ENCODE data around the gene PLXDC1. TPM values are rescaled to one million over a fixed set of nuclear protein-coding genes. Genes with fewer than 3 reads are reported as not detected.
"Not testable (repeated sequence)": the region's sequence is repeated elsewhere in the genome, so short reads cannot be mapped to it uniquely, and the experiment has no call there.

Gene PLXDC1
- total RNA-seq, 1 experiment from 2014 or later, result 0.81 TPM

DNA sequence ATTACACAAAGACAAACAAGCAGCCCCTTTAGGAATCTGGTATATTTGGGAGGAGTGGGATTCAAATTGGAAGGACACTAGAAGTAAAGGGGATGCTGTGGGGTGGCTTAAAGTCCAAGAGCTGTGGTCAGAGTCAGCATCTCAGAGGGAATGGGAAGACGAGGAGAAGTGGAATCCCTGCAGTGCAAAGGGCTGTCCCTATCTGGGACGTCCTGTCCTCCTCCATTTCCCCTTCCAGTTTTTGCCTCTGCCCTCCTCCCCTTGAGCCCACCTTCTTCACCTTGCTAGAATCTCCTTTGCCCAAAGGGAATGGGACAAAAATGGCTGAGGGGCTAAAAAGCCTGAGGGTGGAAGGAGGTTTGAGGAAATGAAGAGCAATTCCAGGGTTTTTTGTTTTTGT is 4.2 kb upstream of the PLXDC1 start:
- no peak for DNase-seq (ENCODE audit: low read depth)

DNA sequence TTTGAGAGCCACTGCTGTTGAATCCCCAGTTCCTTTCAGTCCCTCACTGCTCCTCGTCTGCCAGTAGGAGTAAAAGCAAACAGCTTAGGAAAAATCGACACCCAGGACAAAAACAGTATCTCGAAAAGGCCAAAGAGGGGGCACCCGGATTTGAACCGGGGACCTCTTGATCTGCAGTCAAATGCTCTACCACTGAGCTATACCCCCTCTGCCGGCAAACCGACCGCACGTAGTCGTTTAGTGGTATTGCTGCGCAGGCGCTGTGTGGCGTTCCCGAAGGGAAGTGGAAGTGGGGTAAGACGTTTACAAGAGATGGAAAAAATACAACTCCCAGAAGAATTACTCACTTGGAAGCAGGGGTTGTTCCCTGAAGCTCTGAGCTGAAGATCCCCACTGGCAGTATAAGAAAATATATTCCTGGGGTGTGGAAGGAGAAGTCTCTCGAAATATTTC is 2.2 kb upstream of the PLXDC1 start:
- peak; percentile 87 for DNase-seq (ENCODE audit: low read depth)

DNA sequence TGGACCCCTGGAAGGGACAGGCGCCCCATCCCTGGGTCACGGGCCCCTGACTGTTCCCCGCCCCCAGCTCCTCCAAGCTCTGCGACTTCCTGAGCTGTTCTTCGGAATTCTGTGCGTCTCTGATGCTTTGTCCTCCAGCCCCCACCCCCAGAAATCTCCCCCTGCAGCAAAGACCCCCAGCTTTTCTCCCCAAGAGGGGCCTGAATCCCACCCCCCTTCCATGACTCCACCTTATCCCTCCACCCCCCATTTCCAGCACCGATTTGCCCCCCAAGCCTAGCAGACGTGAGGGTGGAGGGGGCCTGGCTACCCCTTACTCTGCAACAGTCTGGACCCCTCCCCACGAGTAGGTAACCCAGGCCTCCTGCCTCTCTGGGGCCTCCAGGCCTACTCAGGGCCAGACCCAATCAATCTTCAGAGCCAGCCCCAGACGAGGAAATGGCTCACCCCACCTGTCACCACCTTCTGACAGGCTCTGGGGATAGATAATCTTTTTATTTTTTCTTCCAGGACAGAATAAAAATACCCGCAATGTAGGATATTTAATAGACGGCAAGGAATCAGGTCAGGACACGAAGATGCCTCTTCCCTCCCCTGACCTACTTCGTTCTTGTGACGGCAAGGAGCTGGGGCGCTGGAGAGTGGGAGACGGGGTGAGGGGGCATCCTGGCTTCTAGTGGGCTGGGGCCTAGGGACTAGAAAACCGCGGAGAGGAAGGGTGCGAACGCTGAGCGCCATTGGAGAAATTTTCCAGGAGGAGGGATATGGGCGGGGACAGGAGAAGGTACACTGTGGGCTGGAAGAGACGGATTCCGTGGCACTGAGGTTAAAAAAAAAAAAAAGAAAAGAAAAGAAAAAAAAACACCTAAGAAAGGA is 744 bp upstream of the PLXDC1 start:
- DNase-seq (ENCODE audit: low read depth), result no peak

DNA sequence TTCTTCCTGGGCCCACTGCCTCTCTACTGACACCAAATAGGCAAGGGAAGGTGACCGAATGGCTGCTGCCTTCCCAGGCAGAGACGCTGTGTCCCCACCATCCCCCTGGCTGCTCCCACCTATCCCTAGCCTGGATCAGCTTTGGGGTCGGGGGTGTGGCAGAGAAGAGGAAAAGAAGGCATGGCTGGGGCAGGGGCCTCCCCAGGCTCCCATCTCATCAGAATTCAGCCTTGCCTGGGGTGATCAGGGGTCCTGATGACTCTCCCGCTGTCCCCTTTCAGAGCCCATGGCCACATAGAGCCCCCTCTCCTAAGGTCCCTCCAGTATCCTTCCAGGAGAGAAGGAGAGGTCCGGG is 665 bp downstream of the PLXDC1 start:
- no peak for DNase-seq (ENCODE audit: low read depth)

DNA sequence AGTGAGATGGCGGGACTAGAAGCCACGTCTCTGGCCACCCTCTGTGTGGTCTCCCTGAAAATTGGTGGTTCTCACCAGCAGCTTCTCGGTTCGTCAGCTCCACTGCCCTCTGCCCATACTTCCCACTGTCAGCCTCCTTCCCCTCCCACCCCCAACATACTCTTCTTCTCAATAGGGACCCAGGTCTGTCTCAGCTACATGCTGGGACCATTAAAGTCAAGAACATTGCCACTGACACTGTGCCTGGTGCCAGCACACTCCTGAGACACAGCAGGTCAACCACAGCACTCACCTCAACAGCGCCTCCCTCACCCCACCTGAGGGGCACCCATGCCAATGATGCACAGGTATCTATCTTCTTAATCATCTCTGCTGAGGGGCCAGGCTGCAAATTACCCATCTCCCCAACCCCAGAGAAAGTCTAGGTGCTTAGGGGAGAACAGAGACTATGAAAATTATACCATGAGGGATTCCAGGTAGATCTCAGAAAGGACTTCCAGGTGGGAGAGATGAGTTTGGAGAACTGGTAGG is 1.3 kb downstream of the PLXDC1 start:
- DNase-seq (ENCODE audit: low read depth), result no peak

DNA sequence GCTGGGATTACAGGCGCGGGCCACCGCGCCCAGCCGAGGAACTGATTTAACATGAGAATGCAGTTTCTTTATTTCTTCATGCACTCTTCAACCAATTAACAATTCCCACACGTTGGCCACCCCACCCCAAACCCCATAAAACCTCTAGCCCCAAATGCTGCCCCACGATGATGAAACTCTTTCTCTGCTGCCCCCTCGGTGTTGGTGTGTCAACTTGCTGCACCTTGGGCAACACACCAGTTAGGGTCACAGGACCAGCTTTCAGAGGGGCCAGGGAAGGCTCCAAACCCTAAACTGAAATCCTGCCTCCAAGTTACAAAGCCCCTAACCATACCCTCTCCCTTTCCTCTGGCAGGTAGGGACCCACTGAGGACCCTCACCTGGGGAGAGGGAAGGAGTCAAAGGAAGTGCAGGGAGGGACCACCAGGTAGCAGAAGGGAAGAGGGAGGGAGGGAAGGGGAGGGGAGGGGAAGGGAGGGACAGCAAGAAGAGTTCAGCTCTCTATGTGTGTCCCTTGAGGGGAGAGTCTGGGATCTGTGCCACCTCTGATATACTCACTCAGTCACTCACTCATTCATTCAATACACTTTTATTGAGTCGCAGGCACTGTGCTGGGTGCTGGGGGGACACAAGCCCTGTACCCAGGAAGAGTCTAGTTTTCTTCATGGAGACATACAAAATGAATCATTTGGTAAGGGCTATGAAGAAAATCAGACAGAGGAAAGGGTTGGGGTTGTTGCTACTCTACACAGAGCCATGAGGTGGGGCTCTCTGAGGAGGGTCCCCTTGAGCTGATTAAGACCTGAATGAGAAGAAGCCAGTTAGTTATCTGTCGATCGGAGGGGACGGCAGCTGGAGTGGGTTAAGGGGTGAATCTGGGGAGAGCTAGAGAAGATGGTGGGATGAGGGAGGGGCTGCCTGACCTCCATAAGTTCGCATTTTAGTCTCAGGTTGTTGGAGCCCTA is 3.9 kb downstream of the PLXDC1 start:
- DNase-seq (ENCODE audit: low read depth), result no peak

DNA sequence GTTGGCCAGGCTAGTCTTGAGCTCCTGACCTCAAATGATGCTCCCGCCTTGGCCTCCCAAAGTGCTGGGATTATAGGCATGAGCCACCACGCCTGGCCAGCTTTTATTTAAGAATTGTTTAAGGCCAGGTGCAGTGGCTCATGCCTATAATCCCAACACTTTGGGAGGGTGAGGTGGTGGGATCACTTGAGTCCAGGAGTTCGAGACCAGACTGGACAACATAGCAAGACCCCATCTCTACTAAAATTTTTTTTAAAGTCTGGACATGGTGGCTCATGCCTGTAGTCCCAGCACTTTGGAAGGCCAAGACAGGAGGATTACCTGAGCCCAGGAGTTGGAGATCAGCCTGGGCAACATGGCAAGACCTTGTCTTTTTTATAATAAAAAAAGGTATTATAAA is 5.2 kb downstream of the PLXDC1 start:
- no peak for DNase-seq (ENCODE audit: low read depth)

DNA sequence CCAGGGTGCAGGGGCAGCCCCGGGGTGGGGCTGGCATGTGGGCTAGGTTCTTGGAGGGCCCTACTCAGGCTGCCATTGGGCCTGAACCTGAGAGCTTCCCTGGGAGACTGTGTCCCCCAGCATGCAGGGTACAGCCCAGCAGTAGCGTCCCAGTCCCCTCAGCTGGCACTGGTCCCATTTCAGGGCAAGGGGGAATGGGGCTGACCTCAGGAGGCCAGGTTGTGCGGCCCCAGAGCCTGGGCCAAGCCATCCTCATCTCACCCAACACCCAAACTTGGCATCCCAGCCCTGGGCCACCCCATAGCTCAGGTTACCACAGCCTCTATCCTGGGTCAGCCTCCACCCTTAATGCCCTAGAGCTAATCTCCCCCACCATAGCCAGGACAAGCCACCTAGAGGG is 6.3 kb downstream of the PLXDC1 start:
- DNase-seq (ENCODE audit: low read depth), result no peak

DNA sequence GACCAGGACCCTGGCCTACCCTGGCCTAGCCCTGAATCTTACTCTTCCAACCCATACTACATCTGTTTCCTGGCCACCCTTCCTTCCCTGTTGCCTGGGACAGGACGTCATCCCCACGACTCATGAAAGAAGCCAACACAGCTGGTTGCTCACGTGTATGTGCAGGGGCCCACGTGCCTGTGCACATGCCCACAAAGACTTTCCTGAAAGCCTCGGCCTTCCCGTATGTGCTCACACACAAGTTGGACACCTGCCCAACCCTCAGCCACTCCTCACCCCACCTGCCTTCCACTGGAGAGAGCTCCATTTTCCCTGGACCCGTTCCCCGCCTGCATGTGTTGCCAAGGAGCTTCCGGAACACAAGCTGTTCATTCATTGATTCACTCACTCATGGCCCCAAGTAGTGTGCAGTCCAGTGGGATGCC is 7.0 kb downstream of the PLXDC1 start:
- DNase-seq (ENCODE audit: low read depth), result peak; percentile 89

DNA sequence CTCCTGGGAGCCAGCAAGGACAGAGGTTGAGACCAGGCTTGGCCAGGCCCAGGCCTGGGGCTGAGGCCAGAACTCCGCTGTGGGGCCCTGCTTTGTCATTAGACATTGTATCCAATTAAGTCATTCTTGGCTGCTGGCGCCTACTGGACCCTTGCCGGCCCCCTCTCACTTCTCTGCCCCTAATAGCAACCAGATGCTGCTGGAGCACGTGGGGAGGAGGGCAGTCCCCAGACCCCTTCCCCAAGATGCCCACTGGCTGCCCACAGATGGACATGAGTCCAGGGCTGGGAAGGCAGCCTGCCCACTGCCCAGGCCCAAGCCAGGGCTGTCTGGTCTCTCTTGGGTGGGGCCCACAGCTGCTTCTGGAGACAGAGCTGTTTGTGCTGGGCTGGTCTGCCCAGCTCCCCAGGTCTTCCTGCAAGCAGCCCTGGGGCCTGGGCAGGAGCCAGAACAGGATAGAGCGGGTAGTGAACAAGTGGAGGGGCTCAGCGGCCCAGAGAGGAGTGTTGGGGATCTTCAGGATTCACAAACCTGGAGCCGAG is 7.8 kb downstream of the PLXDC1 start:
- DNase-seq (ENCODE audit: low read depth), result no peak

DNA sequence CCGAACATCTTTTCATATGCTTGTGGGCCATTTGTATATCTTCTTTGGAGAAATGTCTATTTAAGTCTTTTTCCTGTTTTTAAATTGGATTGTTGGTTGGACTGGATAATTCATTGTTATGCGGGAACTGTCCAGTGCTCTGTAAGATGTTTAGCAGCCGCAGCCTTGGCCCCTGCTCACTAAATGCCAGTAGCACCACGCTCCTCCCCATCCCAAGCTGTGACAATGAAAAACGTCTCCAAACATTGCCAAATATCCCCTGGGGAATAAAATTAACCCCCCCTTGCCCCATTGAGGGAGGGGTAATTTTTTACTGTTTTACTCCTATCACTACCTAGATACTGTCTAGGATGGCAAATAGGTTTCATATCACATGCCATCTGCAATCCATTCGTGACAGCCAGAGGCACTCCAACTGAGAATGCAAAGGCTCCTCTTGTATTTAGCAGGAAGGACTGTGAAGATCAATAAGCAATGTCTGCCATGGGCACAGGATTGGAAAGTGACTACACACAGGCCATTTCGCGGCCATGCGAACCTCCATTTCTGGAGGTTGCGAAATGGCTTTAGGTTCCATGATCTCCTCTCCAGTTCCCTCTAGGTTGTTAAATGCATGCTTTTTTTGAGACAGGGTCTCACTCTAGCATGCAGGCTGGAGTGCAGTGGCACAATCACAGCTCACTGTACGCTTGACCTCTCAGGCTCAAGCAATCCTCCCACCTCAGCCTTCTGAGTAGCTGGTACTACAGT is 9.3 kb downstream of the PLXDC1 start:
- DNase-seq (ENCODE audit: low read depth), result no peak

DNA sequence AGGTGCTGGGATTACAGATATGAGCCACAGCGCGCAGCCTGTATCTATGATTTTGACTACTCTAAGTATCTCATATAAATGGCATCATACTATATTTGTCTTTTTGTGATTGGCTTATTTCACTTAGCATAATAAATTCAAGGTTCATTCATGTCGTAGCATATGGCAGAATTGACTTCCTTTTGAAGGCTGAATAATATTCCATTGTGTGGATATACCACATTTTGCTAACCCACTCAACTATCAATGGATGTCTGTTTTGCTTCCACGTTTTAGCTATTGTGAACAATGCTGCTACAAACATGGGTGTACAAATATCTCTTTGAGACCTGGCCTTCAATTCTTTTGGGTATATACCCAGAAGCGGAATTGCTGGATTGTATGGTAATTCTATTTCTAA is 10.1 kb downstream of the PLXDC1 start:
- DNase-seq (ENCODE audit: low read depth), result no peak

DNA sequence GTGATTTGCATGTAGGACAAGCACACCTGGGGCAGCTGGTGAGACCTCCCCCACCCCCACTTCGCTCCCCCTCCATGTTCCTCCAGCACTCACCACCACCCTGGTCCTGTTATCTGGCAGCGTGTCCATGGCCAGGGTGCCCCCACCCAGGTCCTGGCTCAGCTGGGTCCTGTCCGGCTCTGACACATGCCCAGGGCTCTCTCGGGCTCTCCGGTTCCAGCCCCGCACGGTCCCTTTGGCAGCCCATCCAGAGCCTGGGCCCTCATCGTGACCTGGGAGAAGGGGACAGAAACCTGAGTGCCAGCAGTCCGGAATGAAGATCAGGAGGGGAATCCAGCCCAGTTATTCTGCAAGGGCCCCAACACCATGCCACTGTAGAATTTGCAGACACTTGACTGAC is 11.9 kb downstream of the PLXDC1 start:
- no peak for DNase-seq (ENCODE audit: low read depth)

DNA sequence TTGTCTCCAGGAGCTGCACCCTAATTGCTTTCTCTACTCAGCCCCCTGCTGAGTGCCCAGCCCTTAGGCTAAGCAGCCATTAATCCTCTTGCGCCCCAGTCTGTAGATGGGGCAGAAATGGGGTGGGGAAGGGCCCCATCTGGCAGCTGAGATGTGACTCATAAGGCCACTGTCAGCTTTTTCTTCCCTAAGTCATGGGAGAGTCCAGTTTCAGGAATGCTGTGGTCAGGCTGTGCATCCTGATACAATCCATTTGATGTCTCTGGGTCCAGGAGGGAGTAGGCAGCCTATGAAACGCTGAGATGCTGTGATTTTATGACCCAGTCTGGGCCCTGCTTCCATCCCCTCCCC is 12.3 kb downstream of the PLXDC1 start:
- DNase-seq (ENCODE audit: low read depth), result peak; percentile 95

DNA sequence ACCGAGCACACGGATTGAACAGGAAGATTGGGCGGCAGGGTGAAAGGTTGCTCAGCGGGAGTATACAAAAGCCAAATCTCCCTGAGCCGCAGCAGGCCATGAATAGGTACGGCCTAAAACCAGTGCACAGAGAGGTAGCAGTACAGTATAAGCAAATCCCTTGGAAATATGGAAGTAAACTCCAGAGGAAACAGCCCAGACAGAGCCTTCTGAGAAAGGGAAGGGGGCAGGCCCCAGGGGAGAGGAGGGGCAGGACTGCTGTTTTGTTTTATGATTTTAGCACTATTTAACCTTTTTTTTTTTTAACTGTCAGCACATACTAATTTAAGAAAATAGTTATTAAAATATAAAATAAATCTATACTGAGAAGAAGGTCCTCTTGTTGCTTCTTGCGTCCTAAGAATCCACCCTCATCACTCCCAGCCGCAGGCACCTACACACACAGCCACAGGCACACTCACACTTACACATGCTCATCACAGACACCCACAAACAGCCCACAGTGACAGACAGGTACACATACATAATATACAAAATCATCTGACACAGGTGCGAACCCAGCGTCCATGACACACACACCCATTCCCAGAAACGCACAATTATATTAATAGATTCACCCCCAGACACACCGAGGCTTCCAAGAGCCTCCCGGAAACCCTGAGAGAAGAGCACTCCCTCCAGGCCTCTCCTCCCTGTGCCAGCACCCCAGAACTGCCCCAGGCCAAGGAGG is 12.8 kb downstream of the PLXDC1 start:
- no peak for DNase-seq (ENCODE audit: low read depth)

DNA sequence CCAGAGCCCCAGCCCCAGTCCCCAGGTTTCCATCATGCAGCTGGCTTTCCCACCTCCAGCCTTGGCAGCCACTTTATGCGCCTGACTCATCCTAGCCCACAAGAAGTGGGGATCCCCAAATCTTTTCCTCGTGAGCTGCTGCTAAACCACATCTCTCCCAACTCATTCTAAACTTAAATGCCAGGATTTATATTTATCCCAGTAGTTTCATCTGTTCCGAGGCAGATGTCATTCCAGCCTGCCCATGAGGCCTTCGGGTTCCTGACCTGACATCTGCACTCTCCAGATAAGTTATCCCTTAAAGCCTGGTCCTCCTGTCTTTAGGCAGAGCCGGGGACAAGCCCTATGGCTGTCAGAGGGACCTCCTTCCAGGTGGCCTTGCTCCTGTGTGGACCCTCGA is 16.6 kb downstream of the PLXDC1 start:
- DNase-seq (ENCODE audit: low read depth), result peak; percentile 76

DNA sequence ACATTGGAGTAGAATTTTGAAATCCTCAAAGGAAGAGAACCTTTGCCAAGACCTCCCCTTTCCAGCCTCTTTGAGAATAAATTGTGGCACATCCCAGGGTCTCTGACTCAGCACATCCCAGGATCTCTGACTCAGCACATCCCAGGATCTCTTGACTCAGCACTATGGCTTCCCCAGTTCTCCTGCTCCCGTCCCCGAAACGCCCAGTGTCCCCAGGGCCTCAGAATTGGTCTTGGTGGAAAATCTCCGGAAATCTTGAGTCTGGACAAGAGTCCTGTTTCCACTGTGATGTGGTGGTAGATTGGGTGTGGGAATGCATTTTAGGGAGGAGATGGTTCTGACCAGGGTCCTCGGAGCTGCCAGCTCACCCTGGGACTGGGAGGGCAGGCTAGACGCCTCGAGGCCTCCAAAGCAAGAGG is 19.2 kb downstream of the PLXDC1 start:
- DNase-seq (ENCODE audit: low read depth), result peak; percentile 88

DNA sequence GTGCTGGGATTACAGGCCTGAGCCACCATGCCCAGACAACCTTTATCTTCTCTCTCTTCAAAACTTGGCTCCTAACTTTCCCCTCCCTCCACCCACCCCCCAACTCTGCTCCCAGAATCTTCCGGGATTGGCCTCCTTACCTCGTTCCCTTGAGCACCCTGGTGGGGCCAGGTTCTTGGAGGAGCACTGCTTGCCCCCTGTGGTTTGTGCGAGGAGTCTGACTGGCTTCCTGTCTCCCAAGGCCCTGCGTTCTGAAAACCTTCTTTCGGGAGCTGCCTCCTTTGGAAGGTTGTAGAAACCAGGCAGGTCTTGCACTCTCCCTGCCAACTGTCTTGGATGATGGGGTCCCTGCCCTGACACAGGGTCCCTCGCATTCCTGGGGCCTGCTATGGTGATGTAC is 19.8 kb downstream of the PLXDC1 start:
- no peak for DNase-seq (ENCODE audit: low read depth)

DNA sequence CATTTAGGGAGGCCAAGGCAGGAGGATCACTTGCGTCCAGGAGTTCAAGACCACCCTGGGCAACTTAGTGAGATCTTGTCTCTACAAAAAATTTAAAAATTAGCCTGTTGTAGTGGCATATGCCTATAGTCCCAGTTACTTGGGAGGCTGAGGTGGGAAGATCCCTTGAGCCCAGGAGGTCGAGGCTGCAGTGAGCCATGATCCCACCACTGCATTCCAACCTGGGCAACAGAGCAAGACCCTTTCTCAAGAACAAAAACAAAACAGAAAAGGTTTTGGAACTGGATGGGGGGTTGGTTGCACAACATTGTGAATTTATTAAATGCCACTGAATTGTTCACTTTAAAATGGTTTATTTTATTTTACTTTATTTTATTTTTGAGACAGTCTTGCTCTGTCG is 21.2 kb downstream of the PLXDC1 start:
- no peak for DNase-seq (ENCODE audit: low read depth)

DNA sequence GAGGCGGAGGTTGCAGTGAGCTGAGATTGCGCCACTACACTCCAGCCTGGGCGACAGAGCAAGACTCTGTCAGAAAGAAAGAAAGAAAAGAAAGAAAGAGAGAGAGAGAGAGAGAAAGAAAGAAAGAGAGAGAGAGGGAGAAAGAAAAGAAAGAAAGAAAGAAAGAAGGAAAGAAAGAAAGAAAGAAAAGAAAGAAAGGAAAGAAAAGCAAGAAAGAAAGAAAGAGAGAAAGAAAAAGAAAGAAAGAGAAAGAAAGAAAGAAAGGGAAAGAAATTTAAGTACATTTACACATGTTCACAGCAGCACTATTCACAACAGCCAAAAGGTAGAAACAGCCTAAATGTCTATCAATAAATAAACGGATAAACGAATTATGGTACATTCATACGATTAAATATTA is 21.9 kb downstream of the PLXDC1 start:
- not testable (repeated sequence) for DNase-seq (ENCODE audit: low read depth)

DNA sequence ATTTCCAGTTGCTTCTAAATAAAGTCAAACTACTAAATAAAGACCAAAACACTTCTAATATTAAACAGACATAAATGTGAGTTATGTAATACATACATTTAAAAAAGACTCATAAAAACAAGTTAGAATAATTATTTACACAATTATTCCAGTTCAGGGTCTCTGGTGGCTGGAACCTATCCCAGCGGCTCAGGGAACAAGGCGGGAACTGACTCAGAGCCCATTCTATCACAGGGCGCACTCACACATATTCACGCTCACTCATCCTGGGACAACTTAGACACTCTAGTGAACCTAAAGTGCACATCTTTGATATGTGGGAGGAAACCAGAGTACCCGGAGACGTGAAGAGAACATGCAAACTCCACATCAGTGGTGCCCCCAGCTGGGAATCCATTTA is 25.0 kb downstream of the PLXDC1 start:
- no peak for DNase-seq (ENCODE audit: low read depth)
